Skeletal muscle tissue (tissue), 4 donors: ENCODE measurements around the gene ACBD6. TPM values are rescaled to one million over a fixed set of nuclear protein-coding genes. Genes with fewer than 3 reads are reported as not detected.

ENCODE experiments used
- H3K27ac ChIP-seq: one replicate; pipeline ENCODE4 v1.7.0; 2013; ENCODE audit warnings: mild to moderate bottlenecking, low read depth, low read length, inconsistent platforms
- H3K27me3 ChIP-seq, 3 donors: one replicate each; pipeline ENCODE4 v1.7.0; 2013; ENCODE audit warnings: low read length in 3 of 3; ENCODE audit not compliant: control insufficient read depth in 3 of 3, insufficient read depth in 3 of 3
- H3K36me3 ChIP-seq, 3 donors: one replicate each; pipeline ENCODE4 v1.7.0; 2013; ENCODE audit warnings: low read length in 3 of 3; ENCODE audit not compliant: control insufficient read depth in 3 of 3, insufficient read depth in 3 of 3
- H3K4me1 ChIP-seq, 3 donors: one replicate each; pipeline ENCODE4 v1.7.0; 2013; ENCODE audit warnings: low read length in 3 of 3, mild to moderate bottlenecking in 3 of 3; ENCODE audit not compliant: control insufficient read depth in 3 of 3, insufficient read depth in 3 of 3
- H3K4me3 ChIP-seq, 3 donors: one replicate each; pipeline ENCODE4 v1.7.0; 2013; ENCODE audit warnings: low read length in 3 of 3
- H3K9ac ChIP-seq, 3 donors: one replicate each; pipeline ENCODE4 v1.7.0; 2013; ENCODE audit warnings: low read length in 3 of 3, mild to moderate bottlenecking in 3 of 3, moderate library complexity in 2 of 3, low read depth in 1 of 3
- H3K9me3 ChIP-seq, 3 donors: one replicate each; pipeline ENCODE4 v1.7.0; 2013; ENCODE audit warnings: low read length in 3 of 3; ENCODE audit not compliant: control insufficient read depth in 3 of 3
- total RNA-seq: library from RNA; depleted of rRNA; stranded (reverse); fragments of >200 nt; gene quantifications from one replicate; pipeline ENCODE4 v1.2.3, GENCODE V29; 2014
- donor health status: Osteomylitis.

Gene ACBD6
- total RNA-seq, 1 donor from 2014 or later = 40.7 TPM

DNA sequence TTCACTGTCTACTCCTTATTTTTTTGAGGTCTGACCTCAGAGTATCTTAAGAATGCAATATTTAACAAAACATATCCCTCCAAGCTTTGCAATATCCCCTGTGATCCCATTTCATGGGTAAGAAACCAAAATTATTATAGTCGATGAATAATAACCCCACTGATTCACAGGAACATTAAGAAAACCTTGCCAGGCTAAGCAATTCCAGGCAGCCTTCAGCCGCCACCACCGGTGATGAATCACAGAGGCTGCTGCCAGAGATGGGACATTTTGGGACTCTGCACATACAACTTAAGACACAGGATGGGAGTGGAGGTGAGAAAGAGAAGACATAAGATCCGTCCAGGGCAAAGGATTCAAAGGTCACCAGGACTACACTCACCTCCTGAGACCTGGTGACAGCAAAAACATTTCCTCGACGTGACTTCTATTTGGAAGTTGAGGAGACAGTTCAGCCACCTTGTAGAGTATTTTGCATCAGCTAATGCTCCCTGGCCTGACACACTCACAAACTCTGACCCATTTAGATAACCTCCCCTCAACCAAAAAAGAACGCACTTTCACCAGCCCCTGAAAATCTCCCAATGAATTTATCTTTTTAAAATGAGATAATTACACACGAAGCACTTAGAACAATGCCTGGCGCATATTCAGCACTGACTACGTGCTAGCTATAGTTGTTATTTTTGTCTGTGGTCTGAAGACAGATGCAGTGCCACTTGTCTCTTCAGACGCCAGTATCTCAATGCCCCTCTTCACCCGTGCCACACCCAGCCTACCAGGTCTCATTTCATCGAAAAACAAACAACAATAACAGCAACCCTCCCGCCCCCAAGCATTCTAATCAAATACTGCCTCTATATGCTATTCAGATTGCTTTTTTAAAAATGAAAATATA is 38.6 kb upstream of the ACBD6 start:
- H3K36me3 ChIP-seq = no peaks in the 10 kb centered on the region
- no peaks in the 10 kb centered on the region for H3K9me3 ChIP-seq
- H3K9ac ChIP-seq = no peak overlapping the region
- no peak overlapping the region for H3K27ac ChIP-seq
- H3K27me3 ChIP-seq = peaks cover 0 to 3% (median 0%) of the 10 kb centered on the region in 3 donors
- peaks cover 6 to 9% (median 7%) of the 10 kb centered on the region in 3 donors for H3K4me1 ChIP-seq
- no peak overlapping the region for H3K4me3 ChIP-seq

DNA sequence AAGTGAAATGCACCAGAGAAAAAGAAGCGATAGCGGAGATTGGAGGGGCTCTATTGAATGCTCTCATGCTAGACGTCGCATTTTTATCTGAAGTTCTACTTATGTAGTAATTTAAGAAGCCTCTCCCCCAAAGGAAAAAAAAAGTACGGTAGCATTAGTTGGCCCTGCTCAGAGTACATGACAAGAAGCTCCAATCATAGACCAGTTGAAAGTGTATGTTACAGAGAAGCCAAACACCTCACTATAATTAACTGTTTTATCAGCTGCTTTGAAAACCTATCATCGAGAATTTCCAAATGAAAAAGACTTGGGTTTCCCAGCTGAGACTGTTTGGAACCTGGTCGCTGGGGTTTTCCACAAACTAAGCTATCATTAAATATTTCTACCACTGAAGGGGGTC is 36.8 kb upstream of the ACBD6 start:
- no peaks in the 10 kb centered on the region for H3K9me3 ChIP-seq
- no peaks in the 10 kb centered on the region for H3K36me3 ChIP-seq
- peaks cover 6 to 9% (median 8%) of the 10 kb centered on the region in 3 donors for H3K4me1 ChIP-seq
- no peak overlapping the region for H3K4me3 ChIP-seq
- no peak overlapping the region for H3K27ac ChIP-seq
- H3K27me3 ChIP-seq = peaks cover 0 to 3% (median 0%) of the 10 kb centered on the region in 3 donors
- no peak overlapping the region for H3K9ac ChIP-seq

DNA sequence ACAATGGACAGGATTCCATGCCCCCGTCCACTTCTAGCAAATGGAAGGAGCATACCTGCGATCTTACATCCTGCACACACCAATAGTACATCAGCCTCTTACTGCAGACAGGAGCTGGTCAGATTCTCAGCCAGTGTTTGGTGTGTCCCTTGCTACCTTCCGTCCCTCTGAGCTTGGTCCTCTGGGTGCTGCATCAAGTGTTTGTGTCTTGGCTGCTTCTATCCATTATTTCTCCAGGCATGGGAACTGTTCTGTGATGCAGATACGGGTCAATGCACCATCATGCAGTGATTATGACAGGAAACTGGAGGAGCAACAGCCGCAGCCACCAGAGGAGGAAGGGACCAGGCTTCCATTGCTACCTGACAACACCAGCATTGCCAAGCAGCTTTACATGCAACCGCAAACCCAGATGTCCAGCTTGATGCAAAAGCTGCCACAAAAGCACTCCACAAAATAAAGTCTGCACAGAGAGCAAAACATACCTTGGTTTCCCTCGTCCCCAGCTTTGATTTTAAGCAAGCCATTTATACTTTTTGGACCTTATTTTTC is 34.5 kb upstream of the ACBD6 start:
- Histone ChIP-seq H3K27me3 (peaks cover 0 to 3% (median 0%) of the 10 kb centered on the region in 3 donors), H3K9me3 (no peaks in the 10 kb centered on the region), H3K4me1 (peaks cover 0 to 7% (median 1%) of the 10 kb centered on the region in 3 donors), H3K36me3 (no peaks in the 10 kb centered on the region), H3K27ac (no peak overlapping the region), H3K9ac (no peak overlapping the region), H3K4me3 (no peak overlapping the region)

DNA sequence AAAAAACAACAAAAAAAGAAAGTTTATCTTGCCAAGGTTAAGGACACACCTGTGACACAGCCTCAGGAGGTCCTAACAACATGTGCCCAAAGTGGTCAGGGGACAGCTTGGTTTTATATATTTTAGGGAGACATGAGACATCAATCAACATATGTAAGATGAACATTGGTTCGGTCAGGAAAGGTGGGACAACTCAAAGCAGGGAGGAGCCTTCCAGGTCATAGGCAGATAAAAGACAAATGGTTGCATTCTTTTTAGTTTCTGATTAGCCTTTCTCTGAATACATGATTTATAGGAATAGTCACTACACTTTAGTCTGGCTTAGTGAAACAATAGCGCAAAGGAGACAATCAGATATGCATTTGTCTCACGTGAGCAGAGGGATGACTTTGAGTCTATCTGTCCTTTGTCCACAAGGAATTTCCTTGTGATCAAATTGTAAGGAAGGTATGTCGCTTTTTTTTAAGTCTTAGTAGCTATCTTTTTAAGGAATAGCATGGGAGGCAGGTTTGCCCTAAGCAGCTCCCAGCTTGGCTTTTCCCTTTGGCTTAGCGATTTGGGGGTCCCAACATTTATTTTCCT is 33.1 kb upstream of the ACBD6 start:
- no peak overlapping the region for H3K9ac ChIP-seq

DNA sequence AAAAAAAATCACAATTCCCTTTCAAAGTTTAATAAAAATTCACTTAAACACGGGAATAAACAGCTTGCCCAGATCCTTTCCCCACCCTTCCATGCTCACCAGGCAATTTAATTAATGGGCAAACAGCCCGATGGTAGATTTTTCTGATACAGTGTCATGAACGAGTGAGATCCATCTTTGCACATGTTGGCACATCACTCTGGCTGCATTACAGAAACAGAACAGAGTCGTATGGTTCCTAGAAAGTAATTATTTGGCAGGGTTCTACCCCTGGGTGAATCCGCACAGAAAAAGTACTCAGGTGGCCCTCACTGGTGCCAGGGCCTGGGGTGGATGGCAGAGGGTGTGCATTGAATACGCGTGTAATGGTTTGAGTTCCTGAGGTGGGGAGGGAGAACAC is 31.8 kb upstream of the ACBD6 start:
- no peak overlapping the region for H3K9ac ChIP-seq
- H3K36me3 ChIP-seq = no peaks in the 10 kb centered on the region
- H3K4me1 ChIP-seq = peaks cover 0 to 6% (median 0%) of the 10 kb centered on the region in 3 donors
- no peak overlapping the region for H3K27ac ChIP-seq
- H3K4me3 ChIP-seq = no peak overlapping the region
- H3K9me3 ChIP-seq = no peaks in the 10 kb centered on the region
- peaks cover 0 to 3% (median 0%) of the 10 kb centered on the region in 3 donors for H3K27me3 ChIP-seq

More for the DNA sequence above, 33.1 kb upstream of the ACBD6 start:
- H3K36me3 ChIP-seq = no peaks in the 10 kb centered on the region
- no peak overlapping the region for H3K4me3 ChIP-seq
- peaks cover 0 to 3% (median 0%) of the 10 kb centered on the region in 3 donors for H3K27me3 ChIP-seq
- H3K9me3 ChIP-seq = no peaks in the 10 kb centered on the region
- peaks cover 0 to 6% (median 0%) of the 10 kb centered on the region in 3 donors for H3K4me1 ChIP-seq
- no peak overlapping the region for H3K27ac ChIP-seq

DNA sequence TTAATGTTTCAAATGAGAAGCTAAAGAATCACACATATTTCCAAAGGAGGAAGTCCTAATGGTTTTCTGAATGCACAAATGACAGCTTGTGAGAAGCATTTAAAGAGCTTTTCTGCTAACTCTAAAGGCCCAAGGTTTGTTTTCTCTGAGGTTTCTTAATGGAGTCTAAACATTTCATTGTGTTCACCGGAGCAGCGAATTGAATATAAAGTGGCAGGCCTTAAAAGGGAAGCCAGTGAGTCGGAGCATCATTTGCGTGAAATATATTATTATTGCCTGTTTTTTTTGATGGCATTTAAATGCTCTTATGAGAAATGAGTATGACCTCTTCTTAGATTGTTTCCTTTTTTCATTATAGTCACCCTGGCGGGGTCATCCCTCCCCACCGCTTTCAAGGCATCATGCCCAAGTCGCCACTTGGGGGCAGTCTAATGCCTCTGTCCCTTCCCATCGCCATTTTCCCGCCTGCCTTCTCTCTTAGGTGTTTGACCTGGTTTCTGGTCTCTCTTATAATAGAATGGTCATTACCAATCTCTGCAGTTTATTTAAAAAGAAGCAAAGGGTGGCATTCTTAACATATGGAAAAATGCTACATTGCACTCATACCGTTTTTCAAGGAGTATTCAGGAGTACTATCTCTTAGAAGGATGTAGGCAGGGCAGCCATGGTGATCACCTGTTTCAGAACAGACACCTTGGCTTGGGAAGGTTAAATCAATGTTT is 31.1 kb upstream of the ACBD6 start:
- H3K4me3 ChIP-seq = peak overlapping the region in 1 of 3 donors; percentile 16
- H3K4me1 ChIP-seq = peaks cover 0 to 6% (median 3%) of the 10 kb centered on the region in 3 donors
- peaks cover 0 to 3% (median 0%) of the 10 kb centered on the region in 3 donors for H3K27me3 ChIP-seq
- H3K9ac ChIP-seq = no peak overlapping the region
- no peaks in the 10 kb centered on the region for H3K9me3 ChIP-seq
- no peaks in the 10 kb centered on the region for H3K36me3 ChIP-seq
- no peak overlapping the region for H3K27ac ChIP-seq

DNA sequence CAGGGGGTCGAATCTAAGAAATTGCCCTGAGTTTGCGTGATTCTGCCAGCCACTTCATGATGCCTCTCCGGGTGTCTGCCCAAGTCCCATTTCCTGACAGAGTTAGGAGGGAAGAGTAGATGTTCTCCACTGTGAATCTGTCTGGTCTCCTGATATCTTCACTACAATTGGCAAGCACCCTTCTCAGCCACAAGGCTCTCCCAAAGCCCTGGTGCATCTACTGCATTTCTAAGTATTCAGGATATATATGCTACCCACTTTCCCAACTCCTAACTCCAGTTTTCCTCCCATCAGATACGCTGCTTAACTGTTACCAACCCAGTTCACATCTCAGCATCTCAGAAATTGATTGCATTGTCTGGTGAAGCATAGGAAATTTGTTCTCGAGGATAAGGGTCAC is 30.5 kb upstream of the ACBD6 start:
- Histone ChIP-seq H3K36me3 (no peaks in the 10 kb centered on the region), H3K27me3 (peaks cover 0 to 3% (median 0%) of the 10 kb centered on the region in 3 donors), H3K4me3 (no peak overlapping the region), H3K9ac (no peak overlapping the region), H3K27ac (no peak overlapping the region), H3K9me3 (no peaks in the 10 kb centered on the region), H3K4me1 (peaks cover 0 to 6% (median 3%) of the 10 kb centered on the region in 3 donors)

DNA sequence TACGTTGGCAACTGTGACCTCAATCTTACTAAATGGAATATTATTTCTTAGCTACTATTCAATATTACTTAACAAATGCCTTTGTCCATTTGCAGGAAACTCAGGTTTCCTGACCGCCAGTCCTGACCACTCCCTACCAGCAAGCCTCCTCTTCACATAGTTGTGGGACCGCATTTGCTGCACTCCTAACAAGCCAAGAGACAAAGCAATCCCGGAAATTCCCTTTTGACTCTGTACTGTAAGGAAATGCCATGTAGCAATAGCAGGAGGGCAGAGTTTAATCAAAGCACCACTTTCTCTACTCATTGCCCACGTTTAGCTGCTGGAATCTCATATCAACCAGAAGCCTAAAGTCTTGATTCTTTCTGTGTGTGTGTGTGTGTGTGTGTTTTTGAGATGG is 28.1 kb upstream of the ACBD6 start:
- no peaks in the 10 kb centered on the region for H3K36me3 ChIP-seq
- no peak overlapping the region for H3K4me3 ChIP-seq
- H3K4me1 ChIP-seq = peaks cover 3 to 10% (median 8%) of the 10 kb centered on the region in 3 donors
- H3K9ac ChIP-seq = no peak overlapping the region
- H3K27ac ChIP-seq = peak overlapping the region; percentile 51
- no peaks in the 10 kb centered on the region for H3K27me3 ChIP-seq
- H3K9me3 ChIP-seq = no peaks in the 10 kb centered on the region

DNA sequence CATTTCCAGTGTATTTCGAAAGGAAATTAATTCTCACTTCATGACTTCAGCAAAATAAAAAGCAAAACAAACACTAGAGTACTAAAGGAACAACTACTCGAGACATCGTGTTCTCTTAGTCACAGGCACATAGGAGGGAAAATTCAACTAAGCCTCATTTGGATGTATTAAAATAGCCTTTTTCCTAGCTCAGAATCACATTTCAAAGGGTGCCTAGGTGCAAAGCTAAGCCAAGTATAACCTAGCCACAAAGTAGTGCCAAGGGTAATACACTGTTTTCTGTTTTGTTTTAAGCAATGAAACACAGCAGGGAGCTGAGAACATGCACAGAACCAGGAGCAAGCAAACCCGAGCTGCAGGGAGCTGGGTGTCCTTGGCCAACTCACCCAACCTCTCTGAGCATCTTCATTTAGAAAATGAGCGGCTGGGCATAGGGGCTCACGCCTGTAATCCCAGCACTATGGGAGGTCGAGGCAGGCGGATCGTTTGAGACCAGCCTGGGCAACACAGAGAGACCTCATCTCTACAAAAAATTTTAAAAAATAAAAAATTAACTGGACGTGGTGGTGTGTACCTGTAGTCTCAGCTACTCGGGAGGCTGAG is 26.6 kb upstream of the ACBD6 start:
- Histone ChIP-seq H3K36me3 (no peaks in the 10 kb centered on the region), H3K9me3 (no peaks in the 10 kb centered on the region), H3K27ac (no peak overlapping the region), H3K27me3 (no peaks in the 10 kb centered on the region), H3K9ac (no peak overlapping the region), H3K4me1 (peaks cover 3 to 21% (median 8%) of the 10 kb centered on the region in 3 donors), H3K4me3 (no peak overlapping the region)
